HG02884 (cell line): ENCODE results near the gene DNM2.
A peak's percentile ranks its signal among the peaks of the same experiment; 100 is the strongest.
"Not testable (repeated sequence)": the region's sequence is repeated elsewhere in the genome, so short reads cannot be mapped to it uniquely, and the experiment has no call there.

Source experiments
- ATAC-seq: cut with Tn5 transposase; IDR thresholded peaks from one replicate; pipeline ENCODE4 v1.9.1; 2021; ENCODE audit warnings: mild to moderate bottlenecking, moderate library complexity; ENCODE audit not compliant: unreplicated experiment

Gene DNM2

GRCh38 chr19:10831987-10832938, 114.4 kb downstream of the DNM2 start:
- ATAC-seq: no peak

GRCh38 chr19:10832939-10833296, 115.0 kb downstream of the DNM2 start:
- ATAC-seq: no peak

- no peak for ATAC-seq
Observed at GRCh38 chr19:10835089-10835753, 117.3 kb downstream of the DNM2 start.

GRCh38 chr19:10835754-10836478, 118.0 kb downstream of the DNM2 start, which contains the start of gene TMED1:
Gene TMED1, minus strand, starts transcription at chr19:10836212. Its CDS starts 21 bp downstream, at chr19:10836191.
- ATAC-seq: peak; percentile 73

GRCh38 chr19:10836479-10837330, 118.8 kb downstream of the DNM2 start:
- no peak for ATAC-seq

- not testable (repeated sequence) for ATAC-seq
Observed at GRCh38 chr19:10837649-10838048, 119.8 kb downstream of the DNM2 start.

- no peak for ATAC-seq
Observed at GRCh38 chr19:10838377-10838776, 120.5 kb downstream of the DNM2 start.

GRCh38 chr19:10839114-10840050, 121.5 kb downstream of the DNM2 start:
- ATAC-seq: no peak

GRCh38 chr19:10842788-10843187, 124.9 kb downstream of the DNM2 start:
- no peak for ATAC-seq

GRCh38 chr19:10846500-10847202, 128.8 kb downstream of the DNM2 start:
- no peak for ATAC-seq

- ATAC-seq: no peak
Observed at GRCh38 chr19:10848230-10848856, 130.5 kb downstream of the DNM2 start, which contains the start of gene C19orf38. Gene C19orf38, plus strand, starts transcription at chr19:10848415. Its CDS starts 94 bp downstream, at chr19:10848509.

GRCh38 chr19:10850631-10851030, 132.8 kb downstream of the DNM2 start:
- no peak for ATAC-seq

GRCh38 chr19:10852098-10852800, 134.4 kb downstream of the DNM2 start:
- no peak for ATAC-seq

- no peak for ATAC-seq
Observed at GRCh38 chr19:10852941-10853340, 135.1 kb downstream of the DNM2 start.

GRCh38 chr19:10854350-10855089, 136.6 kb downstream of the DNM2 start:
- ATAC-seq: no peak

- ATAC-seq: no peak
Observed at GRCh38 chr19:10855879-10856522, 138.1 kb downstream of the DNM2 start.
